ENCODE results near the gene MYO1H. TPM values are rescaled to one million over a fixed set of nuclear protein-coding genes. Genes with fewer than 3 reads are reported as not detected.

Gene MYO1H
- total RNA-seq, 4 donors from 2014 or later = not detected

DNA sequence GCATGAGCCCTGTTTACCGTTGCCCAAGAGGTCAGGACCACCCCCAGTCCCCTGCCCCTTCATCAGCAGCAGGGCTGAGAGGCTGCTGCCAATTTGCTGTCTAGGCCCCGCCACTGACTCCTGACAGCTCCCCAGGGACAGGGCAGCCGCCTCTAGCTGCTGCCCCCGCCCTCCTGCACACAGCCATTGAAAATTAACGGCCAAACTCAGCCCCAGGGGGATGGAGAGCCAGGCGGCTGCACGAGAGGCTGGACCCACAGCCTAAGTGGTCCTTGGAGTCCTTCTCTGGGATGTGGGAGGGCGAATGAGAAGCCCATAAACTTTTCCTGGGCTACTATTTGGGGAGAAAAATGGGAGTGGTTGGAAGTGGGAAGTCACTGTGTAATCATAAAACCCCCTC is 43.2 kb upstream of the MYO1H start:
- intact Hi-C loops (cut with DNase I) = no loop called here
- DNase-seq (ENCODE audit: extremely low spot score) = no peak
- Histone ChIP-seq H3K4me1 (peaks cover 8 to 19% (median 9%) of the 10 kb centered on the region in 4 donors), H3K27me3 (peaks cover 0 to 40% (median 10%) of the 10 kb centered on the region in 4 donors), H3K36me3 (no peaks in the 10 kb centered on the region), H3K9me3 (no peaks in the 10 kb centered on the region), H3K4me3 (no peak overlapping the region), H3K27ac (replicated peaks in 1 of 4) (no peak overlapping the region)
- 64% methylated on average over 8 of the region's 8 CpGs for WGBS
- TF ChIP-seq POLR2A (IDR thresholded peaks at IDR 0.05; ENCODE audit: low read depth) (no peak), EP300 (IDR thresholded peaks at IDR 0.05) (no peak)
- TF ChIP-seq, protein P1, sequence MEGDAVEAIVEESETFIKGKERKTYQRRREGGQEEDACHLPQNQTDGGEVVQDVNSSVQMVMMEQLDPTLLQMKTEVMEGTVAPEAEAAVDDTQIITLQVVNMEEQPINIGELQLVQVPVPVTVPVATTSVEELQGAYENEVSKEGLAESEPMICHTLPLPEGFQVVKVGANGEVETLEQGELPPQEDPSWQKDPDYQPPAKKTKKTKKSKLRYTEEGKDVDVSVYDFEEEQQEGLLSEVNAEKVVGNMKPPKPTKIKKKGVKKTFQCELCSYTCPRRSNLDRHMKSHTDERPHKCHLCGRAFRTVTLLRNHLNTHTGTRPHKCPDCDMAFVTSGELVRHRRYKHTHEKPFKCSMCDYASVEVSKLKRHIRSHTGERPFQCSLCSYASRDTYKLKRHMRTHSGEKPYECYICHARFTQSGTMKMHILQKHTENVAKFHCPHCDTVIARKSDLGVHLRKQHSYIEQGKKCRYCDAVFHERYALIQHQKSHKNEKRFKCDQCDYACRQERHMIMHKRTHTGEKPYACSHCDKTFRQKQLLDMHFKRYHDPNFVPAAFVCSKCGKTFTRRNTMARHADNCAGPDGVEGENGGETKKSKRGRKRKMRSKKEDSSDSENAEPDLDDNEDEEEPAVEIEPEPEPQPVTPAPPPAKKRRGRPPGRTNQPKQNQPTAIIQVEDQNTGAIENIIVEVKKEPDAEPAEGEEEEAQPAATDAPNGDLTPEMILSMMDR (IDR thresholded peaks at IDR 0.05) = no peak

DNA sequence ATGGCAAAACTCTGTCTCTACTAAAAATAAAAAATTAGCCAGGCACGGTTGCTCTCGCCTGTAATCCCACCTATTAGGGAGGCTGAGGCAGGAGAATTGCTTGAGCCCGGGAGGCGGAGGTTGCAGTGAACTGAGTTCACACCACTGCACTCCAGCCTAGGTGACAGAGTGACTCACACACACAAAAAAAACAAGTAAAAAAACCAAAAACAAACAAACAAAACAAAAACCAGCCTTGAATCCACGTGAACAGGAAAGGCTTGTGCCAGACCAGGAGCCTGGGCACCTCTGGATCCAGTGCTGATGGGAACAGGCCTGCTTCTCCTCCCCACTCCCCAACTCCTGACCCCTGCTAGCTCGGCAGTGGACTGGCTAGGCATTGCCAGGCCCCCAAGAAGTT is 42.2 kb upstream of the MYO1H start:
- 84% methylated on average over 6 of the region's 6 CpGs for WGBS
- no peak for TF ChIP-seq POLR2AphosphoS5 (IDR thresholded peaks at IDR 0.05)
- TF ChIP-seq, protein P1 (IDR thresholded peaks at IDR 0.05) = no peak
- TF ChIP-seq EP300 (IDR thresholded peaks at IDR 0.05) = no peak
- TF ChIP-seq POLR2A (IDR thresholded peaks at IDR 0.05; ENCODE audit: low read depth) = no peak
- H3K27ac ChIP-seq (replicated peaks in 1 of 4) = no peak overlapping the region

DNA sequence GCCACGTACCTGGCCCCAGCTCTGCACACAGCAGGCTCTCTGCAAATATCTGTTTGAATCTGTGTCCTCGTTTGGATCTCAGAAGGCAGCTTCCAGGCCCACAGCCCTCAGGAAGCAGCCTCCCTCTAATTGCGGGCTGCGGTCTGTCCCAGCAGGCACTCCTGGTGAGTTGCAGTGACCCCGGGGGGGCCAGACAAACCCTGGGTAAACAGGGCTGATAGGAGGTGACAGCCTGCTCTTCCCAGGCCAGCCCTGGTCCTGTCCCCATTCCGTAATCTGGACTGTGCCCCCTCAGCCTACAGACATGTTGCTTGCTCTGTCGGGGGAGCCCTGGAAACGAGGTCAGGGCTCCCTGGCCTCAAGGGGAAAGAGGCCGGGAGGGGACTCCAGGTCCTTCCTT is 40.6 kb upstream of the MYO1H start:
- TF ChIP-seq POLR2AphosphoS5 (IDR thresholded peaks at IDR 0.05) (no peak), POLR2A (IDR thresholded peaks at IDR 0.05; ENCODE audit: low read depth) (no peak), EP300 (IDR thresholded peaks at IDR 0.05) (no peak)
- TF ChIP-seq, protein P1 (IDR thresholded peaks at IDR 0.05) = no peak
- Histone ChIP-seq H3K4me1 (peaks cover 16 to 31% (median 17%) of the 10 kb centered on the region in 4 donors), H3K4me3 (no peak overlapping the region), H3K27ac (replicated peaks in 1 of 4) (no peak overlapping the region), H3K27me3 (peaks cover 0 to 48% (median 10%) of the 10 kb centered on the region in 4 donors), H3K9me3 (no peaks in the 10 kb centered on the region), H3K36me3 (no peaks in the 10 kb centered on the region)
- intact Hi-C loops (cut with DNase I) = no loop called here
- WGBS = 61% methylated on average over 6 of the region's 9 CpGs
- no peak for DNase-seq (ENCODE audit: extremely low spot score)

More for the DNA sequence above, 42.2 kb upstream of the MYO1H start:
- Histone ChIP-seq H3K4me3 (no peak overlapping the region), H3K27me3 (peaks cover 0 to 48% (median 10%) of the 10 kb centered on the region in 4 donors), H3K4me1 (peaks cover 14 to 27% (median 16%) of the 10 kb centered on the region in 4 donors), H3K9me3 (no peaks in the 10 kb centered on the region), H3K36me3 (no peaks in the 10 kb centered on the region)
- intact Hi-C loops (cut with DNase I) = no loop called here
- DNase-seq (ENCODE audit: extremely low spot score) = no peak

DNA sequence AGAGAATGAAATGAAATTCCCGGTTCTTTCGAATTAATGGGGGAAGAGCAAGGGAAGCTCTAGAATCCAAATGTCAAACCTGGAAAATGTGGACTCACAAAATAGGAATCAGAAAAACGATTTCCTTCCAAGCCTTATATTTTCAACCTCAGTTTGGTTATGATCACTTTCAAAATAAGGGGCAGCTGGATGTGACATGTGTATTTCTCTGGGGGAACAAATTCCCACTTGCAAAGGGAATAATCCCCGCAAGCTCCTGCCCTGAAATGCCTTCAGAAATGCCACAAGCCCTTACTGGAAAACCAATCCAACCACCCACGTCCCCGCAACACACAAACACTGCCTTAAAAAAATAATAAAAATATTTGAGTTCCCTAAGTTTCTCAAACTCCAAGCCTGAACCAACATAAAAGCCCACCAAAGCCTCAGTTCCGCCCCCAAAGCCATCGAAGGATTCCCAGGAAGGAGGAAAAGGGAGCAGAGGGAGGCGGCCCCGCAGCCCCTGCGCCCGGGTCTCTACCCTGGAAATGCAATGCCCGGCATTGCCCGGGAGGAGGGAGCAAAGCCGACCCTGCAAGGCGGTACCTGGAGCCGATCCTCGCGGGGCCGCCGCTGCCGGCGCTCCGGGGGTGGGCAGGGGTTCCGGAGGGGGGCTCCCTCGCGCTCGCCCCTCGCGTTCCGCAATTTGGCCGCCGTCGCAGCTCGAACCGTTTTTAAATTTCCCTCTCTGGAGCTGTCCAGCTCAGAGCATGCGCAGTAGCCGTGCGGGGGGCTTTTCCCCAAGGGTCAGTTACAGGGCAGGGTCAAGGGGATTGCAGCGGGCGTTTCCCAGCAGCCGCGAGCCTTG is 38.9 kb upstream of the MYO1H start, which contains the start of gene FOXN4:
Gene FOXN4, minus strand, starts transcription at position 751 of the 847 bp plus-strand sequence. CDS start 963 bp downstream, outside the sequence.
- peaks cover 16 to 23% (median 17%) of the 10 kb centered on the region in 4 donors for H3K4me1 ChIP-seq
- H3K27me3 ChIP-seq = peaks cover 0 to 48% (median 10%) of the 10 kb centered on the region in 4 donors
- H3K9me3 ChIP-seq = no peaks in the 10 kb centered on the region
- no peak for DNase-seq (ENCODE audit: extremely low spot score)
- intact Hi-C loops (cut with DNase I) = no loop called here
- no peaks in the 10 kb centered on the region for H3K36me3 ChIP-seq
- 20% methylated on average over 22 of the region's 43 CpGs for WGBS
- TF ChIP-seq, protein P1 (IDR thresholded peaks at IDR 0.05) = no peak
- no peak for TF ChIP-seq EP300 (IDR thresholded peaks at IDR 0.05)
- no peak for TF ChIP-seq POLR2A (IDR thresholded peaks at IDR 0.05; ENCODE audit: low read depth)
- no peak for TF ChIP-seq POLR2AphosphoS5 (IDR thresholded peaks at IDR 0.05)
- no peak within 1 kb of the TSS for H3K27ac ChIP-seq (replicated peaks in 1 of 4)
- peak within 1 kb of the TSS; percentile 55 to 67 (median 56) for H3K4me3 ChIP-seq
